ENCODE measurements around the gene PPP1CA.

DNA sequence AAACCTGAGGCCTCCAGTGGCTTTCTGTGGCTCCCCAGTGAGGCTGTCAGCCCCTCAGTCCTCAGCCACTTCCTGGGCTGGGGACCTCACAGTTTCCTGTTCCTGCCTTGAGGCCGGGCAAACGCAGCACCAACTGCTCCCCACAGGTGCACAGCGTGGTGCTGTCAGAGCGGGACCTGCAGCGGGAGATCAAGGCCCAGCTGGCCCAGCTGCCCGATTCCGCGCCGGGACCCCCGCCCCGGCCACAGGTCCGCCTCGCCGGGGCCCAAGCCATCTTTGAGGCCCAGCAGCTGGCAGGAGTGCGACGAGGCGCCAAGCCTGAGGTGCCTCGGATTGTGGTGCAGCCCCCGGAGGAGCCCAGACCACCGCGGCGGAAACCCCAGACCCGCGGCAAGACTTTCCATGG, 7.6 kb upstream of the PPP1CA start:
- TF ChIP-seq EZH2 (IDR thresholded peaks at IDR 0.05; ENCODE audit: insufficient read depth, low read length): no peak
- TF ChIP-seq, protein P1, sequence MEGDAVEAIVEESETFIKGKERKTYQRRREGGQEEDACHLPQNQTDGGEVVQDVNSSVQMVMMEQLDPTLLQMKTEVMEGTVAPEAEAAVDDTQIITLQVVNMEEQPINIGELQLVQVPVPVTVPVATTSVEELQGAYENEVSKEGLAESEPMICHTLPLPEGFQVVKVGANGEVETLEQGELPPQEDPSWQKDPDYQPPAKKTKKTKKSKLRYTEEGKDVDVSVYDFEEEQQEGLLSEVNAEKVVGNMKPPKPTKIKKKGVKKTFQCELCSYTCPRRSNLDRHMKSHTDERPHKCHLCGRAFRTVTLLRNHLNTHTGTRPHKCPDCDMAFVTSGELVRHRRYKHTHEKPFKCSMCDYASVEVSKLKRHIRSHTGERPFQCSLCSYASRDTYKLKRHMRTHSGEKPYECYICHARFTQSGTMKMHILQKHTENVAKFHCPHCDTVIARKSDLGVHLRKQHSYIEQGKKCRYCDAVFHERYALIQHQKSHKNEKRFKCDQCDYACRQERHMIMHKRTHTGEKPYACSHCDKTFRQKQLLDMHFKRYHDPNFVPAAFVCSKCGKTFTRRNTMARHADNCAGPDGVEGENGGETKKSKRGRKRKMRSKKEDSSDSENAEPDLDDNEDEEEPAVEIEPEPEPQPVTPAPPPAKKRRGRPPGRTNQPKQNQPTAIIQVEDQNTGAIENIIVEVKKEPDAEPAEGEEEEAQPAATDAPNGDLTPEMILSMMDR (IDR thresholded peaks at IDR 0.05; ENCODE audit: insufficient read depth, low read depth, low read length): no peak
